Ascending aorta (tissue), 2 donors: Measurements from ENCODE around the gene RFX8. TPM values are rescaled to one million over a fixed set of nuclear protein-coding genes. Genes with fewer than 3 reads are reported as not detected.

Experiments used
- DNase-seq, 2 donors: peaks; one replicate each; pipeline ENCODE4 v3.0.0-alpha.2; 2019; ENCODE audit warnings: low spot score in 2 of 2
- H3K27ac ChIP-seq, 2 donors: fragments of 200-600 bp; sonication (generic); one replicate each; pipeline ENCODE4 v1.5.1; 2016 to 2017; ENCODE audit warnings: mild to moderate bottlenecking in 1 of 2
- H3K27me3 ChIP-seq: fragments of 200-600 bp; sonication (generic); one replicate; pipeline ENCODE4 v1.5.1; 2017
- H3K36me3 ChIP-seq, 2 donors: fragments of 200-600 bp; sonication (generic); one replicate each; pipeline ENCODE4 v1.5.1; 2016
- H3K4me1 ChIP-seq, 2 donors: fragments of 200-600 bp; sonication (generic); one replicate each; pipeline ENCODE4 v1.5.1; 2016 to 2017; ENCODE audit warnings: mild to moderate bottlenecking in 1 of 2
- H3K4me3 ChIP-seq, 2 donors: fragments of 200-600 bp; sonication (generic); one replicate each; pipeline ENCODE4 v1.5.1; 2016 to 2017; ENCODE audit warnings: mild to moderate bottlenecking in 1 of 2
- H3K9me3 ChIP-seq, 2 donors: fragments of 200-600 bp; sonication (generic); one replicate each; pipeline ENCODE4 v1.5.1; 2016
- intact Hi-C: fragments of 100-400 bp; cut with DNase I; formaldehyde crosslinking; loops from one replicate; pipeline ENCODE4 v1.15.1; 2023
- total RNA-seq: library from RNA; depleted of rRNA; stranded (reverse); fragments of >200 nt; gene quantifications from one replicate; pipeline ENCODE4 v1.1.0, GENCODE V29; 2016
- TF ChIP-seq, protein P1 (sequence below), 3 experiments: fragments of 200-600 bp in 2 of 3; fragments of 450-650 bp in 1 of 3; sonication (generic) in 2 of 3; IDR thresholded peaks; one replicate each; pipeline ENCODE4 v1.5.1; 2016 to 2019; ENCODE audit warnings: antibody characterized with exemption in 3 of 3, mild to moderate bottlenecking in 1 of 3, moderate library complexity in 1 of 3

The RFX8 gene
- total RNA-seq, result not detected

- no peak for DNase-seq
- no peaks in the 10 kb centered on the region for H3K36me3 ChIP-seq
- peak within 1 kb of the TSS; percentile 60 to 75 for H3K27ac ChIP-seq
- H3K27me3 ChIP-seq, result no peaks in the 10 kb centered on the region
- H3K4me1 ChIP-seq, result peaks cover 0 to 8% of the 10 kb centered on the region in 2 donors
- H3K4me3 ChIP-seq, result peak within 1 kb of the TSS; percentile 66 to 87
- no peaks in the 10 kb centered on the region for H3K9me3 ChIP-seq
- intact Hi-C loops, result loop anchor here (5.0 kb wide), 2 partner anchors 53 to 357 kb away; no protein-coding TSS in a partner anchor
- TF ChIP-seq, protein P1, sequence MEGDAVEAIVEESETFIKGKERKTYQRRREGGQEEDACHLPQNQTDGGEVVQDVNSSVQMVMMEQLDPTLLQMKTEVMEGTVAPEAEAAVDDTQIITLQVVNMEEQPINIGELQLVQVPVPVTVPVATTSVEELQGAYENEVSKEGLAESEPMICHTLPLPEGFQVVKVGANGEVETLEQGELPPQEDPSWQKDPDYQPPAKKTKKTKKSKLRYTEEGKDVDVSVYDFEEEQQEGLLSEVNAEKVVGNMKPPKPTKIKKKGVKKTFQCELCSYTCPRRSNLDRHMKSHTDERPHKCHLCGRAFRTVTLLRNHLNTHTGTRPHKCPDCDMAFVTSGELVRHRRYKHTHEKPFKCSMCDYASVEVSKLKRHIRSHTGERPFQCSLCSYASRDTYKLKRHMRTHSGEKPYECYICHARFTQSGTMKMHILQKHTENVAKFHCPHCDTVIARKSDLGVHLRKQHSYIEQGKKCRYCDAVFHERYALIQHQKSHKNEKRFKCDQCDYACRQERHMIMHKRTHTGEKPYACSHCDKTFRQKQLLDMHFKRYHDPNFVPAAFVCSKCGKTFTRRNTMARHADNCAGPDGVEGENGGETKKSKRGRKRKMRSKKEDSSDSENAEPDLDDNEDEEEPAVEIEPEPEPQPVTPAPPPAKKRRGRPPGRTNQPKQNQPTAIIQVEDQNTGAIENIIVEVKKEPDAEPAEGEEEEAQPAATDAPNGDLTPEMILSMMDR (IDR thresholded peaks at IDR 0.05), result no peak
Measured at GRCh38 chr2:101474731-101475384, at the start of gene RFX8. TSS of gene RFX8 (minus strand) at chr2:101475112. CDS start at chr2:101466848, 8,264 bp downstream.

GRCh38 chr2:101521487-101521886 lies 46.6 kb upstream of the RFX8 start:
- TF ChIP-seq, protein P1 (IDR thresholded peaks at IDR 0.05), result no peak
- Histone ChIP-seq H3K27ac (no peak overlapping the region), H3K27me3 (no peaks in the 10 kb centered on the region), H3K9me3 (no peaks in the 10 kb centered on the region), H3K4me1 (peaks cover 0 to 9% of the 10 kb centered on the region in 2 donors), H3K4me3 (no peak overlapping the region), H3K36me3 (no peaks in the 10 kb centered on the region)
- intact Hi-C loops, result no loop called here
- no peak for DNase-seq

DNA sequence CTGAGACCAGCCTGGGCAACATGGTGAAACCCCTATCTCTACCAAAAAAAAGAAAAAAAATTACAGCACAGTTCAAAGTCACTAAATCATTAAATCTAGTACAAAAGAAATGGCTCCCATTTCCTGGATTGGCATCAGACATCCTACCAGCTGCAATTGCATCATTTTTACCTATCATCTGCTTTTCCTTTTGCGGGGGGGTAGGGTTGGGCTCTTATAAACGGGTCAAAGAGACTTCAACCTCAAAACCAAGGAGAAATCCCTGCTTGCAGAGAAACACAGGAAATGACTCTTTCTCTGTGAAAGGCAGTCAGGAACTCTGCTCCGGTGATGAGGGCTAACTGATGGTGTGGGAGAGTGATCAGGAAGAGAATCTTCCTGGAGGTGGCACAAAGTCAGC lies 45.3 kb upstream of the RFX8 start:
- Histone ChIP-seq H3K4me3 (no peak overlapping the region), H3K9me3 (no peaks in the 10 kb centered on the region), H3K27me3 (no peaks in the 10 kb centered on the region), H3K36me3 (no peaks in the 10 kb centered on the region), H3K27ac (no peak overlapping the region), H3K4me1 (peaks cover 0 to 13% of the 10 kb centered on the region in 2 donors)
- no peak for DNase-seq
- intact Hi-C loops, result no loop called here
- TF ChIP-seq, protein P1 (IDR thresholded peaks at IDR 0.05), result no peak

- no peak for DNase-seq
- H3K36me3 ChIP-seq, result no peaks in the 10 kb centered on the region
- H3K4me1 ChIP-seq, result peaks cover 0 to 13% of the 10 kb centered on the region in 2 donors
- intact Hi-C loops, result loop anchor here (2.0 to 10.0 kb wide), 4 partner anchors 38 to 312 kb away; partner anchors contain the start of gene MAP4K4
- no peak overlapping the region for H3K4me3 ChIP-seq
- H3K27me3 ChIP-seq, result no peaks in the 10 kb centered on the region
- H3K9me3 ChIP-seq, result no peaks in the 10 kb centered on the region
- TF ChIP-seq, protein P1 (IDR thresholded peaks at IDR 0.05), result peak in 1 of 3 experiments; percentile 56
- H3K27ac ChIP-seq, result no peak overlapping the region
Measured at GRCh38 chr2:101518578-101519492, 43.9 kb upstream of the RFX8 start.

DNA sequence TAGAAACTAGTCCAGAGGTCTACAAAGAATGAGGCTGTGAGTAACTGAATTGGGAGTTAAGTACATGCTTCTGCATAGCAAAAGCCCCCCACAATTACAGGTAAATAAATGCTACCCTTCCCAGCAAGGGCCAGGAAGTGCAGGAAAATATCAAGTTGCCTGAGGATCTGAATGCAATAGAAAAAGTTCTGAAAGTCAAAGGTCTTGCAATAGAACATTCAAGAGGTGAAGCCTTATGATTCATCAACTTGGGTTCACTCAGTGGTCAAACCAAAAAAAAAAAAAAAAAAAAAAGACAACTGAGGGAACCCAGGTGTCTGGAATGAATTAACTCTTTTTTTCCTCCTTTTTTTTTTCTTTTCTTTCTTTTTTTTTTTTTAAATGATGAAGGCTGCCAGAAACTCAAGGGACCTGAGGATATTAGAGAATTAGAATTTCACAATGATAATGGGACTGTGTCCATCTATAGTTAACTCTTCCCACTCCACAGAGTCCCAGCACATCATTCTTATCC lies 42.9 kb upstream of the RFX8 start:
- H3K4me3 ChIP-seq, result no peak overlapping the region
- no peaks in the 10 kb centered on the region for H3K27me3 ChIP-seq
- peaks cover 0 to 13% of the 10 kb centered on the region in 2 donors for H3K4me1 ChIP-seq
- intact Hi-C loops, result loop anchor here (2.0 to 10.0 kb wide), 4 partner anchors 39 to 313 kb away; partner anchors contain the start of gene MAP4K4
- no peaks in the 10 kb centered on the region for H3K36me3 ChIP-seq
- no peak for DNase-seq
- no peak overlapping the region for H3K27ac ChIP-seq
- TF ChIP-seq, protein P1 (IDR thresholded peaks at IDR 0.05), result no peak
- no peaks in the 10 kb centered on the region for H3K9me3 ChIP-seq
